ENCODE data around the gene CLNK. TPM values are rescaled to one million over a fixed set of nuclear protein-coding genes. Genes with fewer than 3 reads are reported as not detected.

CLNK gene
- total RNA-seq, 2 donors from 2014 or later, result not detected

DNA sequence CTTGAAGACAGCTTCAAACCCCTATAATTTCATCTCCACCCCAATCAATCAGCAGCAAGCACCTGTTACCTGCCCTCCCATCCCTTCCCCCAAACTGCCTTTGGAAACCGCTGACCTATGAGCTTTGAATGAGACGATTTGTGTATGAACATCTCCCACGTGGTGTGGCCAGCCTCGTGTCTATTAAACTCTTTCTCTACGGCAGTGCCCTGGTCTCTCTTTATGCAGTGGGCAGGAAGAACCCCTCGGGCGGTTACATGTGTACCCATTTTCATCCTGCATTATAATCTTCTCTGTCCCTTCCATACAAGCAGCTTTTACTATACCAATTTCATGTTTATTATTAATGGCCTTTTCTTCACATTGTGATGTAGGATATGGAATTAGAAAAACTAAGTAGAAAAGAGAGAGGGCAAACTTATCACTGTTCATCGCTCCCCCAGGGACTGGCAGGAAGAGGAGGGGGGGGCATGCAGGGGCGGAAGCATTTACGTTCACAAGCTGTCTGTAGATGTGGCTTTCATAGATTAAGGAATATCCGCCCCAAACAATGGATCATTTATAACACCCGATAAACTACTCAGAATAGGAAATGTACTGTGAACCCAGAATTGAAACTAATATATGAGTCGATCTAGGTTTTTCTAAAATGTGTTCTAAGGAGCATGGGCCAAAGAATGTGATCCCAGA lies 131.8 kb downstream of the CLNK start:
- Mint-ChIP-seq H3K27me3 (ENCODE audit: insufficient read depth) (peaks cover 8% of the 10 kb centered on the region), H3K4me3 (no peak overlapping the region), H3K4me1 (no peaks in the 10 kb centered on the region), H3K27ac (no peak overlapping the region), H3K9me3 (no peaks in the 10 kb centered on the region), H3K36me3 (ENCODE audit: low read depth) (no peaks in the 10 kb centered on the region)
- Histone ChIP-seq H3K4me1 (ENCODE audit: control insufficient read depth, insufficient read depth, low read length) (no peaks in the 10 kb centered on the region), H3K9ac (ENCODE audit: extremely low read depth, low read length, poor library complexity, severe bottlenecking) (no peak overlapping the region), H3K9me3 (ENCODE audit: control insufficient read depth, low read length) (no peaks in the 10 kb centered on the region), H3K27ac (ENCODE audit: low read depth, low read length) (no peak overlapping the region), H3K4me3 (ENCODE audit: low read length) (no peak overlapping the region), H3K36me3 (ENCODE audit: control insufficient read depth, insufficient read depth, low read length) (no peaks in the 10 kb centered on the region), H3K27me3 (ENCODE audit: control insufficient read depth, insufficient read depth, low read length, poor library complexity, severe bottlenecking) (peaks cover 5% of the 10 kb centered on the region)
- TF ChIP-seq, protein P1, sequence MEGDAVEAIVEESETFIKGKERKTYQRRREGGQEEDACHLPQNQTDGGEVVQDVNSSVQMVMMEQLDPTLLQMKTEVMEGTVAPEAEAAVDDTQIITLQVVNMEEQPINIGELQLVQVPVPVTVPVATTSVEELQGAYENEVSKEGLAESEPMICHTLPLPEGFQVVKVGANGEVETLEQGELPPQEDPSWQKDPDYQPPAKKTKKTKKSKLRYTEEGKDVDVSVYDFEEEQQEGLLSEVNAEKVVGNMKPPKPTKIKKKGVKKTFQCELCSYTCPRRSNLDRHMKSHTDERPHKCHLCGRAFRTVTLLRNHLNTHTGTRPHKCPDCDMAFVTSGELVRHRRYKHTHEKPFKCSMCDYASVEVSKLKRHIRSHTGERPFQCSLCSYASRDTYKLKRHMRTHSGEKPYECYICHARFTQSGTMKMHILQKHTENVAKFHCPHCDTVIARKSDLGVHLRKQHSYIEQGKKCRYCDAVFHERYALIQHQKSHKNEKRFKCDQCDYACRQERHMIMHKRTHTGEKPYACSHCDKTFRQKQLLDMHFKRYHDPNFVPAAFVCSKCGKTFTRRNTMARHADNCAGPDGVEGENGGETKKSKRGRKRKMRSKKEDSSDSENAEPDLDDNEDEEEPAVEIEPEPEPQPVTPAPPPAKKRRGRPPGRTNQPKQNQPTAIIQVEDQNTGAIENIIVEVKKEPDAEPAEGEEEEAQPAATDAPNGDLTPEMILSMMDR (conservative IDR thresholded peaks at IDR 0.05), result no peak
- 90 to 93% methylated on average over 9 to 13 of the region's 13 CpGs for WGBS, 2 experiments (ENCODE audit: insufficient coverage in 1 of 2, insufficient read length in 1 of 2)
- no peak for DNase-seq

DNA sequence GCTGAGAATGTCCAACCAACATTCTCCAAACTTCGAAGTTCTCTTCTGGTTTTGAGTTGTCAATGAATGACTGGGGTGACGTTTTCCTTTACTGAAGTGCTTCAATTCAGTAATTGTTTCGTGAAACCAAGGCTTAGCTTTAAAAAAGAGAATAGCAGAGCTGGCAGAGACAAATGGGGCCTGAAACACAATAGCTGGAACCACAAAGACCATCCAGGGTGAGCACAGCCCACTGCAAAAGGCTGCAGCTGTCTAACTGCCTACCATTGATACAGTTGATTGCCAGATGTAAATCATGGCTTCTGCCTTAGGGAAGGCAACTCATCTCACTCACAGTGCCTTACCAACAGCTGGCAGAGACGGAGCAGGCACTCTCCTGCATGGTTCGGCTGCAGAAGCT lies 148.7 kb downstream of the CLNK start:
- no peaks in the 10 kb centered on the region for H3K9me3 ChIP-seq (ENCODE audit: control insufficient read depth, low read length)
- no peak overlapping the region for H3K27ac ChIP-seq (ENCODE audit: low read depth, low read length)
- H3K4me1 ChIP-seq (ENCODE audit: control insufficient read depth, insufficient read depth, low read length), result peaks cover 5% of the 10 kb centered on the region
- H3K27ac Mint-ChIP-seq, result no peak overlapping the region
- no peak for DNase-seq
- no peak overlapping the region for H3K4me3 ChIP-seq (ENCODE audit: low read length)
- no peaks in the 10 kb centered on the region for H3K36me3 Mint-ChIP-seq (ENCODE audit: low read depth)
- TF ChIP-seq, protein P1 (conservative IDR thresholded peaks at IDR 0.05), result no peak
- no peak overlapping the region for H3K4me3 Mint-ChIP-seq
- H3K9me3 Mint-ChIP-seq, result no peaks in the 10 kb centered on the region
- no peaks in the 10 kb centered on the region for H3K27me3 ChIP-seq (ENCODE audit: control insufficient read depth, insufficient read depth, low read length, poor library complexity, severe bottlenecking)
- H3K36me3 ChIP-seq (ENCODE audit: control insufficient read depth, insufficient read depth, low read length), result no peaks in the 10 kb centered on the region
- H3K9ac ChIP-seq (ENCODE audit: extremely low read depth, low read length, poor library complexity, severe bottlenecking), result no peak overlapping the region
- WGBS, 2 experiments (ENCODE audit: insufficient coverage in 1 of 2, insufficient read length in 1 of 2), result 74 to 83% methylated on average over 4 to 5 of the region's 5 CpGs
- no peaks in the 10 kb centered on the region for H3K27me3 Mint-ChIP-seq (ENCODE audit: insufficient read depth)
- H3K4me1 Mint-ChIP-seq, result peaks cover 12% of the 10 kb centered on the region

DNA sequence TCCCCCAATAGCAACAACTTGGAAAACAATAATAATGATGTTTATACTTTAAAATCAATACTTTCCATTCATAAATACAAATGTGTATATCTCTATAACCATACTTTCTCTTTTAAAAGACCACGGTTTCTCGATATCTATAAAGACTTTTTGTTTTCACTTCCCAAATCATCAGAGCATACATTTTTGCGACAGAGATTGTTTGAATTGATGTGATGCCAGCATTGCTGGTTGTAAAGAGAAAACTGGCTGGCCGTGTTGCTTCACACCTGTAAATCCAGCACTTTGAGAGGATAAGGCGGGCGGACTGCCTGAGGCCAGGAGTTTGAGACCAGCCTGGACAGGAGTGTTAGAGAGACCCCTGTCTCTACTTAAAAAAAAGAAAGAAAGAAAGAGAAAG lies 149.7 kb downstream of the CLNK start:
- Histone ChIP-seq H3K27ac (ENCODE audit: low read depth, low read length) (no peak overlapping the region), H3K9ac (ENCODE audit: extremely low read depth, low read length, poor library complexity, severe bottlenecking) (no peak overlapping the region), H3K9me3 (ENCODE audit: control insufficient read depth, low read length) (no peaks in the 10 kb centered on the region), H3K27me3 (ENCODE audit: control insufficient read depth, insufficient read depth, low read length, poor library complexity, severe bottlenecking) (no peaks in the 10 kb centered on the region), H3K4me3 (ENCODE audit: low read length) (no peak overlapping the region), H3K4me1 (ENCODE audit: control insufficient read depth, insufficient read depth, low read length) (peaks cover 8% of the 10 kb centered on the region), H3K36me3 (ENCODE audit: control insufficient read depth, insufficient read depth, low read length) (no peaks in the 10 kb centered on the region)
- 88 to 89% methylated on average over 2 to 6 of the region's 6 CpGs for WGBS, 2 experiments (ENCODE audit: insufficient coverage in 1 of 2, insufficient read length in 1 of 2)
- DNase-seq, result no peak
- TF ChIP-seq, protein P1 (conservative IDR thresholded peaks at IDR 0.05), result no peak
- Mint-ChIP-seq H3K4me3 (no peak overlapping the region), H3K9me3 (no peaks in the 10 kb centered on the region), H3K27me3 (ENCODE audit: insufficient read depth) (no peaks in the 10 kb centered on the region), H3K27ac (no peak overlapping the region), H3K36me3 (ENCODE audit: low read depth) (no peaks in the 10 kb centered on the region), H3K4me1 (peaks cover 22% of the 10 kb centered on the region)
